HEK293T (cell line): ENCODE results near the gene SCUBE2.

Experiments
- CTCF ChIA-PET: fragments of 350-600 bp; formaldehyde crosslinking; extraction: SDS; loops from one replicate; lab custom pipeline; 2021; ENCODE audit warnings: antibody characterized with exemption, inconsistent platforms; lab: Yijun Ruan, JAX
- POLR2A ChIA-PET: fragments of 350-600 bp; formaldehyde crosslinking; extraction: SDS; loops from one replicate; lab custom pipeline; 2020; ENCODE audit warnings: antibody characterized with exemption, inconsistent platforms; lab: Yijun Ruan, JAX
- DNase-seq: peaks from one replicate; pipeline ENCODE4 v3.0.0; 2012; ENCODE audit warnings: mixed read lengths; ENCODE audit errors: extremely low spot score
- ARNT ChIP-seq: fragments of 450-650 bp; IDR thresholded peaks from 2 replicates; pipeline ENCODE4 v1.6.1; 2017; ENCODE audit warnings: mild to moderate bottlenecking
- L3MBTL2 ChIP-seq: fragments of 450-650 bp; conservative IDR thresholded peaks from 2 replicates; pipeline ENCODE4 v1.6.1; 2016; ENCODE audit warnings: mild to moderate bottlenecking

Gene SCUBE2

GRCh38 chr11:8971196-8971923, 120.0 kb downstream of the SCUBE2 start:
- TF ChIP-seq L3MBTL2 (no peak), ARNT (no peak)
- CTCF ChIA-PET, result no interaction called here
- POLR2A ChIA-PET, result no interaction called here
- DNase-seq, result no peak
